KMS-11 (cell line): ENCODE results near the gene SPINK8.

ENCODE experiments used
- H2AFZ ChIP-seq: fragments of 200-600 bp; sonication (generic); 2 replicates; pipeline ENCODE4 v1.6.1; 2016; ENCODE audit warnings: antibody characterized with exemption, mixed run types, low read depth
- H3K27ac ChIP-seq: fragments of 200-600 bp; sonication (generic); 2 replicates; pipeline ENCODE4 v1.6.1; 2016; ENCODE audit warnings: mild to moderate bottlenecking, mixed run types
- H3K27me3 ChIP-seq: fragments of 200-600 bp; sonication (generic); 2 replicates; pipeline ENCODE4 v1.6.1; 2017; ENCODE audit warnings: mild to moderate bottlenecking, low read depth, mixed run types, moderate library complexity; ENCODE audit not compliant: insufficient read depth
- H3K36me3 ChIP-seq: fragments of 200-600 bp; sonication (generic); 2 replicates; pipeline ENCODE4 v1.6.1; 2017; ENCODE audit warnings: mild to moderate bottlenecking, mixed run types; ENCODE audit not compliant: insufficient read depth
- H3K4me1 ChIP-seq: fragments of 200-600 bp; sonication (generic); 2 replicates; pipeline ENCODE4 v1.6.1; 2016; ENCODE audit warnings: mild to moderate bottlenecking, low read depth, mixed run types; ENCODE audit not compliant: poor library complexity, severe bottlenecking
- H3K4me2 ChIP-seq: fragments of 200-600 bp; sonication (generic); 2 replicates; pipeline ENCODE4 v1.7.0; 2016; ENCODE audit warnings: mild to moderate bottlenecking, mixed run types
- H3K4me3 ChIP-seq: fragments of 200-600 bp; sonication (generic); IDR thresholded peaks from 2 replicates; pipeline ENCODE4 v1.6.1; 2017; ENCODE audit warnings: low read depth, low read length, mixed read lengths; ENCODE audit not compliant: insufficient read depth
- H3K79me2 ChIP-seq: fragments of 200-600 bp; sonication (generic); 2 replicates; pipeline ENCODE4 v1.6.1; 2016; ENCODE audit warnings: low read depth, mixed run types; ENCODE audit not compliant: insufficient read depth
- H3K9ac ChIP-seq: fragments of 200-600 bp; sonication (generic); 2 replicates; pipeline ENCODE4 v1.6.1; 2016; ENCODE audit warnings: mild to moderate bottlenecking, mixed run types
- H4K20me1 ChIP-seq: fragments of 200-600 bp; sonication (generic); 2 replicates; pipeline ENCODE4 v1.6.1; 2016; ENCODE audit warnings: mild to moderate bottlenecking, mixed run types; ENCODE audit not compliant: insufficient read depth
- TF ChIP-seq, protein P1 (sequence below): fragments of 200-600 bp; sonication (generic); conservative IDR thresholded peaks from 2 replicates; pipeline ENCODE4 v1.6.1; 2017; ENCODE audit warnings: low read depth, mild to moderate bottlenecking, antibody characterized with exemption, low read length, moderate library complexity, mixed read lengths

Gene SPINK8

DNA sequence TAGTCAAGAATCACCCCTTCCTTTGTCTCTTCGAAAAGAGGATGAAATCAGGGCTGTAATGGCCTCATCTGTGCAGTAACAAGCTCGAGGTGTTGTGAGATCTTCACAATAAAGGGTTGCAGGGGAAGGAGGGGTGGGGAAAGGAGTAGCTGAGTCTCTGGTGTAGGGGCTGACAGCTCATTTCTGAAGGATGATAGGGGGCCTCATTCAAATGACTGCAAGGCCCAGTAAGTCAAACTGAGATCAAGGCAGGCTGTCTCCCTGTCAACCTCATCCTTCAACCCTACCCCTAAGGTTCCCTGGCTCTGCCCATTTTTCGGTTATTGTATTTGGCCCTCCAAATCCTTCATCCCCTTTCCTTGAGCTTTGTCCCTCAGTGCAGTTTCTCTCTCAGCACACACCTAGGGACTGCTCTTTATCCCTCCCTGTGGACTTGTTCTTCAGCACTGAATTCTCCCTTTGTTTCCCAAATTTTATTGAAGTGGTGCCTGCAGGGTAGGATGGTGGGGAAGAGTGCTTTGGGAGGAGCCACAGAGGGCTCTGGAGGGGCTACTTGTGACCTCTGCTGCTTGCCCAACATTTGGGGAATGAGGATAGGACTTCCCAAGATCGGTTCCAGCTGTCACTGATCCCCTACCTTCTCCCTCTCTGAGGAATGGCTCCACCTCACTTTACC lies 54.4 kb downstream of the SPINK8 start:
- Histone ChIP-seq H3K79me2 (no peaks in the 10 kb centered on the region), H3K9ac (no peak overlapping the region), H2AFZ (no peak overlapping the region), H3K4me2 (no peak overlapping the region), H3K4me1 (no peaks in the 10 kb centered on the region), H3K36me3 (no peaks in the 10 kb centered on the region), H3K27ac (no peak overlapping the region), H3K4me3 (no peak overlapping the region), H3K27me3 (no peaks in the 10 kb centered on the region), H4K20me1 (no peaks in the 10 kb centered on the region)
- TF ChIP-seq, protein P1, sequence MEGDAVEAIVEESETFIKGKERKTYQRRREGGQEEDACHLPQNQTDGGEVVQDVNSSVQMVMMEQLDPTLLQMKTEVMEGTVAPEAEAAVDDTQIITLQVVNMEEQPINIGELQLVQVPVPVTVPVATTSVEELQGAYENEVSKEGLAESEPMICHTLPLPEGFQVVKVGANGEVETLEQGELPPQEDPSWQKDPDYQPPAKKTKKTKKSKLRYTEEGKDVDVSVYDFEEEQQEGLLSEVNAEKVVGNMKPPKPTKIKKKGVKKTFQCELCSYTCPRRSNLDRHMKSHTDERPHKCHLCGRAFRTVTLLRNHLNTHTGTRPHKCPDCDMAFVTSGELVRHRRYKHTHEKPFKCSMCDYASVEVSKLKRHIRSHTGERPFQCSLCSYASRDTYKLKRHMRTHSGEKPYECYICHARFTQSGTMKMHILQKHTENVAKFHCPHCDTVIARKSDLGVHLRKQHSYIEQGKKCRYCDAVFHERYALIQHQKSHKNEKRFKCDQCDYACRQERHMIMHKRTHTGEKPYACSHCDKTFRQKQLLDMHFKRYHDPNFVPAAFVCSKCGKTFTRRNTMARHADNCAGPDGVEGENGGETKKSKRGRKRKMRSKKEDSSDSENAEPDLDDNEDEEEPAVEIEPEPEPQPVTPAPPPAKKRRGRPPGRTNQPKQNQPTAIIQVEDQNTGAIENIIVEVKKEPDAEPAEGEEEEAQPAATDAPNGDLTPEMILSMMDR: no peak

- H3K4me2 ChIP-seq: no peak overlapping the region
- no peak overlapping the region for H3K27ac ChIP-seq
- TF ChIP-seq, protein P1: no peak
- H3K36me3 ChIP-seq: no peaks in the 10 kb centered on the region
- H3K79me2 ChIP-seq: no peaks in the 10 kb centered on the region
- no peak overlapping the region for H2AFZ ChIP-seq
- H3K4me3 ChIP-seq: no peak overlapping the region
- no peaks in the 10 kb centered on the region for H4K20me1 ChIP-seq
- H3K9ac ChIP-seq: no peak overlapping the region
- no peaks in the 10 kb centered on the region for H3K4me1 ChIP-seq
- H3K27me3 ChIP-seq: no peaks in the 10 kb centered on the region
These were observed 56.4 kb downstream of the SPINK8 start for GRCh38 chr3:48276911-48277641.

GRCh38 chr3:48275287-48276027 lies 58.0 kb downstream of the SPINK8 start:
- H3K4me3 ChIP-seq: no peak overlapping the region
- no peaks in the 10 kb centered on the region for H4K20me1 ChIP-seq
- H3K27ac ChIP-seq: no peak overlapping the region
- no peaks in the 10 kb centered on the region for H3K36me3 ChIP-seq
- no peaks in the 10 kb centered on the region for H3K27me3 ChIP-seq
- TF ChIP-seq, protein P1: no peak
- H3K4me1 ChIP-seq: no peaks in the 10 kb centered on the region
- no peak overlapping the region for H2AFZ ChIP-seq
- H3K9ac ChIP-seq: no peak overlapping the region
- no peak overlapping the region for H3K4me2 ChIP-seq
- no peaks in the 10 kb centered on the region for H3K79me2 ChIP-seq

GRCh38 chr3:48274452-48274851 lies 59.0 kb downstream of the SPINK8 start:
- Histone ChIP-seq H3K27ac (no peak overlapping the region), H3K9ac (no peak overlapping the region), H3K4me2 (no peak overlapping the region), H3K27me3 (no peaks in the 10 kb centered on the region), H3K4me1 (no peaks in the 10 kb centered on the region), H4K20me1 (no peaks in the 10 kb centered on the region), H3K36me3 (no peaks in the 10 kb centered on the region), H3K4me3 (no peak overlapping the region), H2AFZ (no peak overlapping the region), H3K79me2 (no peaks in the 10 kb centered on the region)
- TF ChIP-seq, protein P1: no peak
